SW 1271 (cell line): ENCODE measurements around the gene FFAR1.
A peak's percentile ranks its signal among the peaks of the same experiment; 100 is the strongest.
"Not testable (repeated sequence)": the region's sequence is repeated elsewhere in the genome, so short reads cannot be mapped to it uniquely, and the experiment has no call there.

Experiments
- DNase-seq, 2 experiments: peaks; one replicate each; lab custom pipeline; 2025; lab: John Stamatoyannopoulos, UW

Gene FFAR1

DNA sequence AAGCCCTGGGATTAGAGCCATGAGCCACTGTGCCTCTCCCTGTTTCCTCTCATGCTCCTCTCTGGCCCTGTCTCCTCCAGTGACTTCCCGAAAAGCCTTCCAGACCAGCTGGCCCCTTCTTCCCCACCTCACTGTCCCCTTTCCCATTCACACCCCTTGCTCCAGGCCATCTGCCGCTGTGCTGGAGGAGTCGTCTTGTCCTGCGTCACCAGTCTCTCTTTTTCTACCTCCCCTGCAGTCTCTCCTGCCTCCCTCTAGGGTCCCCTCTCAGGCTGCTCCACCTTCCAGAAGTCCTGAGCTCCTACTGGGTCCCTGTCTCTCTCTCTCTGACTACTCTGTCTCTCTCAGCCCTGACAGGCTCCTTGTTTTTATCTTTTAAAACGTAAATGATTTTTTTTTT is 5.3 kb upstream of the FFAR1 start:
- DNase-seq = no peak

DNA sequence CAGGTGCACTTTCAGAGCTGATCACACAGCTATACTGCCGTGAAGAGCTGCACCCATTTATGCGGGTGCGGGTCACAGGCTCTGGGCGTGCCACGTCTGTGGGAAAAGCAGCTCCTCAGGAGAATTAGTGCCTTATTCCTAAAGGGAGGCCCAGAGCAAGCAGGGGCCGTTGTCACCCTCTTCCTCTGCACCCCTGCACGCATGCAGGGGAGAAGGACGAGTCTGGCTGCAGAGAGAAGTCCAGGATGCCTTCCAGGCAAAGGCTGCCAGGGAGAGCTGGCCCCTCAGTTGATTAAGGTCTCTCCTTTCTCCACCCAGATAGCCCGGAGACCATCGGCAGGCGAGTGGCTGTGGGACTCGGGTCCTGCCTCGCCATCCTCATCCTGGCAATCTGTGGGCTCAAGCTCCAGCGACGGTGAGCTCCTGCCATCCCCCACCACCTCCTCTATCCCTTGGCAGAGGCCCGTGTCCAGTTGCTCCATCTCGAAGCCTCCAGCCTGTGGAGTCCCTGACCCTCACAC is 3.1 kb upstream of the FFAR1 start:
- no peak for DNase-seq

DNA sequence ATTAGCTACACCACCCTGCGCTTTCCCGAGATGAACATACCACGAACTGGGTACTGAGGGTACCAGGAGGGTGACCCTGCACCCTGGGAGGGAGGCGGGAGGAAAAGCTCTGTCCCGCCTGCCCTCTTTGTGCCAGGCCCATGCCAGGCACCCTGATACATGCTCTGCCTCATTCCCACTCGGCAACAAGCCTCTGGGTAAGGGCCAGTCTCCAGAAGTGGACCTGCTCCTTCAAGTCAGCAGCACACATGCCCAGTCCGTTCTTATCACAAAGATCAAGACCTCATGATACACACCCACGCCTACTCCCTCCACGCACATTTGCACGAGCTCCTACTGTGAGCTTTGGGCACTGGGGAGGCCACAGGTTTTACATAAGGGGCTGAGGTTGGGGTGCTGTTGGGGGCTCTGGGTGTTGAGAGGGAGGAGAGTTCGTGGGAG is 2.0 kb upstream of the FFAR1 start:
- DNase-seq = no peak

DNA sequence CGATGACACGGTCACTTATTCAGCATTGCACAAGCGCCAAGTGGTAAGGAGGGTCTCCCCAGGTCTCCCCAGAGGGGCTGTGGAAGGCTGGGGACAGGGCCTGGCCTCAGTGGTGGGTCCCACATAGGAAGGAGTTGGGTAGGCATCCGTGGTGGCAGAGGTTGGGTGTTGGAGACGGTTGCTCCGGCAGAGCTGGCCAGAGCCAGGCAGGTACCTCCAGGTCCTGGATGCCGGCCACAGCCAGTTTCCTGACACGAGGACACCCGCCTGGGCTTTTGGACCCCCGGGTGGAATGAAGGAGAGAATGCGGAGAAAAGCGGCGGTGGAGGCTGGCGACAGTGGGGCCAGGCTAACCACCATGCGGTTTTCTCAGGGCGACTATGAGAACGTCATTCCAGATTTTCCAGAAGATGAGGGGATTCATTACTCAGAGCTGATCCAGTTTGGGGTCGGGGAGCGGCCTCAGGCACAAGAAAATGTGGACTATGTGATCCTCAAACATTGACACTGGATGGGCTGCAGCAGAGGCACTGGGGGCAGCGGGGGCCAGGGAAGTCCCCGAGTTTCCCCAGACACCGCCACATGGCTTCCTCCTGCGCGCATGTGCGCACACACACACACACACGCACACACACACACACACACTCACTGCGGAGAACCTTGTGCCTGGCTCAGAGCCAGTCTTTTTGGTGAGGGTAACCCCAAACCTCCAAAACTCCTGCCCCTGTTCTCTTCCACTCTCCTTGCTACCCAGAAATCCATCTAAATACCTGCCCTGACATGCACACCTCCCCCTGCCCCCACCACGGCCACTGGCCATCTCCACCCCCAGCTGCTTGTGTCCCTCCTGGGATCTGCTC is 1.3 kb upstream of the FFAR1 start:
- DNase-seq = no peak

DNA sequence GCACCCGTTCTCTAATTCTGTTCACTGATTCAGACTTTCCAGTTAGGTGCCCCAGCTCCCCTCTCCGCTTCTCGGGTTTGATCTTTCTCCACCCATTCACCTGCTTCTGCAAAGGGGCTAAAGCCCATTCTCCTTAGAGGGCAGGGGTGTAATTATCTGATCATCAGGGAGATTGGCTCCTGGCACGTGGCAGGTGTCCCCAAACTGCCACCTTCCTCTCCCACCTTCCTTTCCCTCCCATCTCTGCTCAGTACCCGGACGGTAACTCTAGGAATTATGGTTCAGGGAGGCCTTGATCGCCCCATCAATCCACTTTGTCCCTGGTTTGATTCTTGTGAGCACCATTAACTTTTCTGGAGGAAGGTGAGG is 212 bp downstream of the FFAR1 start:
- DNase-seq = no peak

DNA sequence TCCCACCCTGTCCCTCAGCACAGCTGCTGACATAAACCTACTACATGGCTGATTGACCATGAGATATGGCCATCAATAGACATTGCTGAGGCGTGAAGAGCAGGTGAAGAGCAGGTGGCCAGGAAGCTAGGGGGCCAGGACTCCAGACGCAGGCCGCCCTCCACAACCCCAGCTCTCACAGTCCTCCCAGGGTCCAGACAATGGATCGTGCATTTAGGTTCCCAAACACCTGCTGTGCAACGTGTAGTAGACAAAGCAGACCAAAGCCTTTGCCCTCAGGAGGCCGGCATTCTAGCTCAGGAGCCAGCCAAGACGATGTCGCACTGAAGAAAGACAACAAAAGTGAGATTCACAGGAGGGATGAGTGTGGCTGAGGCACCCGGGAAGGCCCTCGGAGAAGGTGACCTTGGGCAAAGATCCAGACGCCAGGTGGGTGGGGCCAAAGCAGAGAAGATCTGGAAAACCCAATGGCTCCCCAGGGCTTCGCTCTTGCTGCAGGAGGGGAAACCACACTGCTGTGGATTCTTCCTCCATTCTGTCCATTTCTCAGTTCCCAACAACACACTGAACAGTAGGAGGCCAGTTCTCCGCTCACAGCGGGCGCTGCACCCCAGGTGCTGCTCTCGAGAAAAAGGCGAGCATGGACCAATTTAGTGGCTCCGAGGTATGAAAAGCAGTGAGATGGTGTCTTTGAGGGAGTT is 1.4 kb downstream of the FFAR1 start:
- DNase-seq = no peak

DNA sequence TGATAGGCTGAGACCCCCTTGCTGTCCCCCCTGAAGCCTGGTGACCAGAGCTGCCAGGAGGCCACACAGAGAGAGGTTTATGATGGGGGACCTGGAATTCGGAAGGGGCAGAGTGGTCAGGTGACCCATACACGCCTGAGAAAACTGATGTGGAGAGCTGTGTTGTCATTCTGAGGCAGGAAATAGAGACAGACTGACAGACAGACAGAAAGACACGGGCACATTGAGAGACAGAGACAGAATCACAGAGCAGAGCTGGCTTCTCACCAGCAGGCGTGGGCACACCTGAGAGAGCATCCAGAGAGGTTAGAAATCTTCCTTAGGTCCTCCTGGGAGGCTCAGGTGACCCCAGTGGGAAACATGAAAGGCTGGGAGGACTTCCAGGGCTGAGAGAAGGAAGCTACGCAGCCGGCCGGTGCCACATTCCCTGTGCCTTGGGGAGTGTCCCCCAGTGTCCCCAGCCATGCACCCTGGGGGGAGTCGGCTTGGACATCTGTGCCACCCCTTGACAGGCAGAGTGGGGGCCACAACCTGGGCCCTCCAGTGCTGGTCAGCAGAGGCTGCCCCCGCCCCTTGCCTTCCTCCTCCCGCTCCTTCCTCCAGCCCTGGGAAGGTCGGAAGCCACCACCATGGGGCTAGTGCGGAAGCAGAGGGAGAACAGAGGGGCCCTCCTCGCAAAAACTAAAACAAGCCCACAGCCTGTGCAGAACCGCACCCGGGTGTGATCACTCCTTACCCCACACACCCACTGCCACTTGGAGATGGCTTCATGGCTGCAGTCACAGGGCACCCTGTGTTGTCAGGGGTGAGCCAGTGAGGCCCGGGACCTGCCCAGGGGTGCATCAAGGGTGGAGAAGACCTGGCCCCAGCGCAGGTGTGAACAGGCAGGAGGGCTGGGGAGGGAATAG is 2.2 kb downstream of the FFAR1 start:
- no peak for DNase-seq

DNA sequence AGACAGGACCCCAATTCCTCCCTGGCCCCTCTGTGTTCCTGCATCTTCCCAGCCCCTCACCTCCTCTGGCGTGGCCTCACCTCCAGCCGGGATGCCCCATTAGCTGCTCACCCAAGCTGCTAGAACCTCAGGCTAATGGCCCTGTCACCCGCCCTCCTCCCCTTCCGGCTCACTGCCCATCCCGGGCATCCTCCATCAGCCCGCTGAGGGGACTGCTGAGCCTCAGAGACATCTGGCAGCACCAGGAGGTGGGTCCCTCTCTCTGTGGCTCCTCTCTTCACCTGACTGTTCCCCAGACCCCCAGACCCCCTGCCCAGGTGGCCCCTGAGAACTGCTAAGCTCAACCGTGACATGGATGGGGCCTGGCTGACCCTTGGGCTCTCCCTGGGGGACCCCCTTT is 2.9 kb downstream of the FFAR1 start:
- DNase-seq = no peak

DNA sequence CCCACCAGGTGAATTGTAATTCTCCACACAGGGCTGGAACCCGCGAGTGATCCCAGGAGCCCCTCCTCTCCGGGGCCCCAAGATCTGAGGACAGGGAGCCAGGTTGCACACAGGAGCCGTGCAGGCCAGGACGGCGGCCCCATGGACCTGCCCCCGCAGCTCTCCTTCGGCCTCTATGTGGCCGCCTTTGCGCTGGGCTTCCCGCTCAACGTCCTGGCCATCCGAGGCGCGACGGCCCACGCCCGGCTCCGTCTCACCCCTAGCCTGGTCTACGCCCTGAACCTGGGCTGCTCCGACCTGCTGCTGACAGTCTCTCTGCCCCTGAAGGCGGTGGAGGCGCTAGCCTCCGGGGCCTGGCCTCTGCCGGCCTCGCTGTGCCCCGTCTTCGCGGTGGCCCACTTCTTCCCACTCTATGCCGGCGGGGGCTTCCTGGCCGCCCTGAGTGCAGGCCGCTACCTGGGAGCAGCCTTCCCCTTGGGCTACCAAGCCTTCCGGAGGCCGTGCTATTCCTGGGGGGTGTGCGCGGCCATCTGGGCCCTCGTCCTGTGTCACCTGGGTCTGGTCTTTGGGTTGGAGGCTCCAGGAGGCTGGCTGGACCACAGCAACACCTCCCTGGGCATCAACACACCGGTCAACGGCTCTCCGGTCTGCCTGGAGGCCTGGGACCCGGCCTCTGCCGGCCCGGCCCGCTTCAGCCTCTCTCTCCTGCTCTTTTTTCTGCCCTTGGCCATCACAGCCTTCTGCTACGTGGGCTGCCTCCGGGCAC is 3.9 kb downstream of the FFAR1 start:
- no peak for DNase-seq

DNA sequence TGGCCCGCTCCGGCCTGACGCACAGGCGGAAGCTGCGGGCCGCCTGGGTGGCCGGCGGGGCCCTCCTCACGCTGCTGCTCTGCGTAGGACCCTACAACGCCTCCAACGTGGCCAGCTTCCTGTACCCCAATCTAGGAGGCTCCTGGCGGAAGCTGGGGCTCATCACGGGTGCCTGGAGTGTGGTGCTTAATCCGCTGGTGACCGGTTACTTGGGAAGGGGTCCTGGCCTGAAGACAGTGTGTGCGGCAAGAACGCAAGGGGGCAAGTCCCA is 4.4 kb downstream of the FFAR1 start:
- no peak for DNase-seq

DNA sequence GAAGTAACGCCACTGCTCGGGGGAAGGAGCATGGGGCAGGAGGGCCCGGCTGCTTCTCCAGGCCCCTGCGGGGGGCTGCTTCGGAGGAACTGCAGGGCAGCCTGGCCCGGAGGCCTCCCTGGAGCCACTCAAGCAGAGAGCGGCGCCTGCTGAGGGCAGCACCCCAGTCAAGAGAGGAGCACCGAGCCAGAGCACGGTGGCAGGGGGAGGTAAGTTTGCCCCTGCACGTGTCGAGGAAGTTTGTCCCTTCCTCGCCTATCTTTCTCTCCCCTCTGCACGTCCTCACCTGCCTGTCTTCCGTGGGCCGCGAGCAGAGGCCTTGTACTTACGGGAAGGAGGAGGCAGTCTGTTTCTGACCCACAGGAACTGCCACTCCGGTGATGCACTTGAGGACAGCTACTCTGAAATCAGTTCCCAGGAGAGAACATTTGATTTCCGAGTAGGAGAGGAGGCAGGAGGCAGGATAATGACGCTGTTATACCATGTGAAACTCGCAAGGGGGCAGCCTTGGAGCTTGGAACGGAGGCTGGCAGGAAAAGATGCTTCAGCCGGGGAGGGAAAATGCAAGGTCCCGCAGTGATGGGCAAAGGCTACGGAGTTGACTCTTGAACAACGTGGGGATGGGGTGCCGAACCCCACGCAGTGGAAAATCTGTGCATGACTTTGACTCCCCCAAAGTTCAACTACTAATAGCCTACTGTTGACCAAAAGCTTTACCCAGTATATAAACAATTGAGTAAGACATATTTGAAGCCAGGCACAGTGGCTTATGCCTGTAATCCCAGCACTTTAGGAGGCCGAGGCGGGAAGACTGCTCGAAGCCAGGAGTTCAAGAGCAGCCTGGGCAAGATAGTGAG is 5.0 kb downstream of the FFAR1 start:
- DNase-seq = peak; percentile 28 to 71

DNA sequence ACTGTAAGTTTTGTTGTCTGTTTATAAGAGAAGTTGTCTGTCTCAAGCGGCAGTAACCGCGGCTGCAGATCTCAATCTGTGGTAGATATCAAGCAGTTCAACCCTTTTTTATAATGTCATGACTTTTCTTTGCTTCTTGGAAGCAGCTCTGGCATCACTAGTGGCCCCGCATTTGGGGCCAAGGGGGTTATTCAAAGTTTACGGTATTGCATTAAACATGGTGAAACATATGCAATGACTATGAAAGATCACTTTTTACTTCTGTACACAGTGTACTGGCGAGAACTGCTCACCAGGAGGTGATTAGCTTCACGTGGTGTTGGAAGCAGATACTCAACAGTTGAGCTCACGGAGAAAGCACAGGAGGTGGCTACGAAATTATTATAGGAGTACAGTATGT is 5.9 kb downstream of the FFAR1 start:
- DNase-seq = no peak

DNA sequence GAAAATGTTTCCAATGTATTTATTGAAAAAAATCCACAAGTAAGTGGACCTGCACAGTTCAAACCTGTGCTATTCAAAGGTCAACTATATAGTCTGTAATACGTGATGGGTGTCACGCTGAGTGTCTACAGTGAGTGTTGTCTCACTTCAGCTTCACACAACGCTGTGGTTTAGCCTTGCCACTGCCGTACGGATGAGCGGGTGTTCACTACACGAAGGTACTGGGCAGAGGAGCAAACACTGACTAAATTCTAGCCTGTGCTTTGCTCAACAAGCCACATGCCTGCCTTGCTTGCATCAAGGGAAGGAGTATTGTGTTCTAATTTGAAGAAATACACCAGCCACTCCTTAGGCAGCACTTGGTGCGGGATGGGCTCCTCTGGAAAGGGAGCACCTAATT is 7.2 kb downstream of the FFAR1 start:
- DNase-seq = no peak

DNA sequence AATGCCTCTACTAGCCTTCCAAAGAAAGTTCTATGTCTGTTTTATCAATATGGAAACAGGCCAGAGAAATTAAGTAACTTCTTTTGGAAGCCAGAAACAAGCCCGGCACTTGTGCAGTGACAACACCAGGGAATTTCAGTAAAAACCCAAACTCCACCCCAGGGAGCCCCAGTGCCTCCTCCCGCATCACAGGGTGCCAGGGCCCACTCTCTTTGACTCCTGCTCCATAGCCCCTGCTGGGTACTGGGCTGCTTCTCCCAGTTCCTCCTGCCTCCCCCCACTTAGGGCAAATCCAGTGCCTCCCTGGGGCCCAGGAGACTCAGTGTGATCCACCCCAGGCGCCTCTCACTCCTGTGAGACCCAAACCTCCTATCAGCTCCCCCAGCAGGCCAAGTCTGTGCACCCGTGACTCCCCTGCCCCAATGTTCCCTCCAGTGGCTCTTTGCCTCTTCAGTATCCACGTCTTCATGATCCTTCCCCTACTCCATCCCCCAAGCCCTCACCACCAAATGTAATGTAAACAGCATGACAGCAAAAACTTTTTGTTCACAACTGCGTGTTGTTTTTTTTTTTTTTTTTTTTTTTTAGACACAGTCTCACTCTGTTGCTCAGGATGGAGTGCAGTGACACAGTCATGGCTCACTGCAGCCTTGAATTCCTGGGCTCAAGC is 8.2 kb downstream of the FFAR1 start:
- no peak for DNase-seq

DNA sequence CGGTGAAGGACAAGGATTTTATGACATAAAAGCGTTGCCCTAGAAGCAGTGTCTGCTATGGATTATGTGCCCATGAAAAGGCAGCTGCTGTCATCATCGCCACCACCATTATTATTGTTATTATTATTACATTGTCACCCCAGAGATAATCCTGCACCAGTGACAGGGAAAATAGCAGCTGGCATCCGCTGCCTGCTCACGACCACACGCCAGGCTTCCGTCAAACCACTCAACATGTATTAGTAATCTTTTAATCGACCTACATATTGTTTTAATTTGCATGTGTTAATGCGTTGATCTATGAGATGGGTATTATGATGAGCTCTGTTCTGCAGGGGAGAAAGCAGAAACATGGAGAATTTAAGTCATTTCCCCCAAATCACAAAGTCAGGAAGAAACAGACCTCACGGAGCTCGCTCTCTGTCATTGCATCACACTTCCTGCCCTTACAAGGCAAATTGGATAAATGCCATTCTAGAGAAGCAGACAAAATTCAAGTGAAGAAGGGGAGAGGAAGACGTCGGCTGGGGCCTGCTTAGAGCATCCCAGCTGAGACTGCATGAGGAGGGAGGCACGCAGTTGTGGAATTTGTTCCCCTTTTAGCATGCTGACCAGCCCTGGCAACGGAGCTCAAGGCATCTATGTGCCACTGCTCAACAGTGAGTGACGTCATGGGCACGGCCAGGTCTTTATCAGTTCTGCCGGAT is 10.3 kb downstream of the FFAR1 start, which contains the start of gene FFAR3:
Gene FFAR3, plus strand, starts transcription at position 594 of the 707 bp plus-strand sequence. CDS start 431 bp downstream, outside the sequence.
- DNase-seq = no peak

DNA sequence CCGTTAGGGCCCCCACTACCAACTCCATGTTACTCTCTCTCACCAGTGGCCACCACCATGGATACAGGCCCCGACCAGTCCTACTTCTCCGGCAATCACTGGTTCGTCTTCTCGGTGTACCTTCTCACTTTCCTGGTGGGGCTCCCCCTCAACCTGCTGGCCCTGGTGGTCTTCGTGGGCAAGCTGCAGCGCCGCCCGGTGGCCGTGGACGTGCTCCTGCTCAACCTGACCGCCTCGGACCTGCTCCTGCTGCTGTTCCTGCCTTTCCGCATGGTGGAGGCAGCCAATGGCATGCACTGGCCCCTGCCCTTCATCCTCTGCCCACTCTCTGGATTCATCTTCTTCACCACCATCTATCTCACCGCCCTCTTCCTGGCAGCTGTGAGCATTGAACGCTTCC is 11.1 kb downstream of the FFAR1 start:
- not testable (repeated sequence) for DNase-seq

DNA sequence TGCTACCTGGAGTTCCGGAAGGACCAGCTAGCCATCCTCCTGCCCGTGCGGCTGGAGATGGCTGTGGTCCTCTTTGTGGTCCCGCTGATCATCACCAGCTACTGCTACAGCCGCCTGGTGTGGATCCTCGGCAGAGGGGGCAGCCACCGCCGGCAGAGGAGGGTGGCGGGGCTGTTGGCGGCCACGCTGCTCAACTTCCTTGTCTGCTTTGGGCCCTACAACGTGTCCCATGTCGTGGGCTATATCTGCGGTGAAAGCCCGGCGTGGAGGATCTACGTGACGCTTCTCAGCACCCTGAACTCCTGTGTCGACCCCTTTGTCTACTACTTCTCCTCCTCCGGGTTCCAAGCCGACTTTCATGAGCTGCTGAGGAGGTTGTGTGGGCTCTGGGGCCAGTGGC is 11.7 kb downstream of the FFAR1 start:
- DNase-seq = not testable (repeated sequence)

DNA sequence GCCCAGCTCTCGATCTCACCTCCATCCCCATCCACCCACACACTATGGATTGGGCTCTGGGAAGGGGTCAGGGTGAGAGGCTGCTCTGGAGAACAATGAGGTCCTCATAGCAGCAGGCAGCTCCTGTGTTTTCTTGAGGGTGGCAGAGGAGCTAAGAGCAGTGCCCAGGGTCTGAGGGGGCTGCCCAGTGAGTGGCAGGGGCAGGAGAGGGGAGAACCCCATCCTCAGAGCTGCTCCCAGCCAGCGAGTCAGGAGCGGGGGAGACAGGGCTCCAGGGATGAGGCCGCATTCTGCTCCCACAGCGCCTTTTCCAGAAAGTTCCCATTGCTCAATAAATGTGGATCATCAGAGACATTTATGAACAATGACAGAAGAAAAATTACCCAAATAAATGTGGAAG is 12.4 kb downstream of the FFAR1 start:
- not testable (repeated sequence) for DNase-seq

DNA sequence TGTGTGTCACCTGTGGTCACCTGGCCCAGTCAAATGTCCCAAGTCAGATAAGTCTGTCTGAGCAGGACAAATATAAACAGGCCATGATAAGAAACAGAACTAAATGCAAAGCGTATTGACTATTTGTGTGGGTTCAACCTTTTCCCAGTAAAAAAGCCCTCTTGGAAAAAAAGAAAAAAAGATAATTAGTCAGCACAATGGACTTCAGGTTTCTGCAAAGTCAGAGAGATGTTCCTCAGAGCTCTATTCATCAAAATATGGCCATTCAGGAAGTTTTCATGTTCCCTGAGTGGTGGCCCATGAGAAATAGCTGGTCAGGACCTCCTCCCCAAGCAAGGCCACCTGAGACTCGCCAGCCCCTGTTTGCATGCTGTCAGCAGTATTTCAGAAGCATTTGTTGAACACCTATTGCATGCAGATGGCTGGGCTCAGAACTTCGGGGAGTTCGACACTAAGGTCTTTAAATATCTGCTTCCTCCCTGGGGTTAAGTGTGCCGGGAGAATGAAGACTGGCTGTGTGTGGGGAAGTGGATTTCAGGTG is 13.2 kb downstream of the FFAR1 start:
- DNase-seq = no peak
